ENCODE results near the gene DIAPH3.

- TF ChIP-seq, protein P1, sequence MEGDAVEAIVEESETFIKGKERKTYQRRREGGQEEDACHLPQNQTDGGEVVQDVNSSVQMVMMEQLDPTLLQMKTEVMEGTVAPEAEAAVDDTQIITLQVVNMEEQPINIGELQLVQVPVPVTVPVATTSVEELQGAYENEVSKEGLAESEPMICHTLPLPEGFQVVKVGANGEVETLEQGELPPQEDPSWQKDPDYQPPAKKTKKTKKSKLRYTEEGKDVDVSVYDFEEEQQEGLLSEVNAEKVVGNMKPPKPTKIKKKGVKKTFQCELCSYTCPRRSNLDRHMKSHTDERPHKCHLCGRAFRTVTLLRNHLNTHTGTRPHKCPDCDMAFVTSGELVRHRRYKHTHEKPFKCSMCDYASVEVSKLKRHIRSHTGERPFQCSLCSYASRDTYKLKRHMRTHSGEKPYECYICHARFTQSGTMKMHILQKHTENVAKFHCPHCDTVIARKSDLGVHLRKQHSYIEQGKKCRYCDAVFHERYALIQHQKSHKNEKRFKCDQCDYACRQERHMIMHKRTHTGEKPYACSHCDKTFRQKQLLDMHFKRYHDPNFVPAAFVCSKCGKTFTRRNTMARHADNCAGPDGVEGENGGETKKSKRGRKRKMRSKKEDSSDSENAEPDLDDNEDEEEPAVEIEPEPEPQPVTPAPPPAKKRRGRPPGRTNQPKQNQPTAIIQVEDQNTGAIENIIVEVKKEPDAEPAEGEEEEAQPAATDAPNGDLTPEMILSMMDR (IDR thresholded peaks at IDR 0.05), result no peak
- no peak for TF ChIP-seq ZFX (IDR thresholded peaks at IDR 0.05; ENCODE audit: borderline replicate concordance)
Measured at GRCh38 chr13:59867867-59868266, 295.9 kb downstream of the DIAPH3 start.

Data from 22Rv1 (cell line).